NCI-H446 treated with DMSO at 0.1 percent for 48 hours (cell line): Measurements from ENCODE around the gene RABGAP1L.
A peak's percentile ranks its signal among the peaks of the same experiment; 100 is the strongest.
"Not testable (repeated sequence)": the region's sequence is repeated elsewhere in the genome, so short reads cannot be mapped to it uniquely, and the experiment has no call there.

Experiments used
- DNase-seq: peaks from one replicate; lab custom pipeline; 2025; lab: John Stamatoyannopoulos, UW

RABGAP1L gene

DNA sequence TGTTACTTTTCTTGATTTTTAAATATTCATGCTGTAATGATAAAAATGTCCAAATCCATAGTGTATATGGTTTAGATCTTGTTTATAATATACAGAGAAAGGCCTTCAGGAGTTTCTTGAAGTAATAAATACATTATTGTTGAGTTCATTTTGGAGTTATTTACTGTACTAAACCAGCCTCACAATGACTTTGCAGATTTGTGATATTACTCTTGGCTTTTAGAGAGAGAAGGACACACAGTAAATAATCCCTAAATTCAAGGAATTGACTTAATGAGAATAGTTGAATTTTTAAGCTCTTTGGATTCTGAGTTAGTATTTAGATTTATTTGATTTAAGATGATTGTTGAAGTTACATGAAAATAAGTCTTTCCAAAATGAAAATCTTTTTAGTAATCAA is 38.9 kb downstream of the RABGAP1L start:
- DNase-seq: no peak

DNA sequence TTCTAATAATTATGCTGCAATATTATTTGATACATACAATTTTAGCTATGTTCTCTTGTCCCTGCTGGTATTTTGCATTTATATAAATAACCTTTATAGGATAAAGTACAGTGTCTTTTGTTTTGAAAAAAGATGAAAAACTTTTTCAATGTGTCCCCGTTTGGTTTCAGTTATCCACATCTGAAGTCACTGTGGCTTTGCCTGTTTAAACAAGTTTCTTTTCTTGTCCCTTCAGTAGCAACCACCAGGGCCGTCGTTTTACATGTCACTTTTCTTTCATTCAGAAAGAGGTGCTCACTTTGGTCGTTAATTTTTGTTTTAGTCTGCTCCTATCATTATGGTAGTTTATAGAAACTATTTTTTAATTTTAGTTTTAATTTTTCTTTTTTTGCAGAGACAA is 41.4 kb downstream of the RABGAP1L start:
- DNase-seq: no peak

GRCh38 chr1:174204697-174205308 is 45.5 kb downstream of the RABGAP1L start:
- DNase-seq: no peak

DNA sequence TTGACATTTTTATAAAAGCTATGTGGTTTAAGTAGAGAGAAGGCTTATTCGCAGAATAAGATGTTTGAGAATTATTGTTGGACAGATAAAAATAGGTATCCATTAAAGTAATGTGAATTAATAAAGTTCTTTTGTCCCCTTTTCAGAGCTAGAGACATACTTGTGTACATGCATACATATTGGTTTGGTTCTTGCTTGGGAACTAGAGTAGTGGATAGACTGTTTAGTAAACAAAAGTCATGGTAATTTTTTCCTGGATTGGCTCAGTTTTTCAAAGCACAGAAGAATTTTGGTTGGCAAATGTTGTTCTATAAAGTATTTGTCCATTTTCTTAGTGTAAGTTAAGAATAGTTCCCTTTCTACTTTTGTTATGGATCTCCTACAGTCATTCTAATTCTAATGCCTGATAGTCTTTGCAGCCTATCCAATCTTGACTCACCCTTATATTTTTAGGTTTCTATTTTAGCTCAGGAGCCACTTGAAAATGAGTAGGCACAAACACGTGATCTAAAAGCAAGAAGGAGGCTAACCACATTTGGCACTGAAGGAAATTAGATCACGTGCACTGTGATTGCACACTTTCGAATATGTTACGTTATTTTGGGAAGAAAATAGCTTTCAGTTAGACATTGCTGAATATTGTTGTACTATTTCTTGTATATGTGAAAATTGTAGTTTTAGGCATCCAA is 47.0 kb downstream of the RABGAP1L start:
- DNase-seq: no peak

DNA sequence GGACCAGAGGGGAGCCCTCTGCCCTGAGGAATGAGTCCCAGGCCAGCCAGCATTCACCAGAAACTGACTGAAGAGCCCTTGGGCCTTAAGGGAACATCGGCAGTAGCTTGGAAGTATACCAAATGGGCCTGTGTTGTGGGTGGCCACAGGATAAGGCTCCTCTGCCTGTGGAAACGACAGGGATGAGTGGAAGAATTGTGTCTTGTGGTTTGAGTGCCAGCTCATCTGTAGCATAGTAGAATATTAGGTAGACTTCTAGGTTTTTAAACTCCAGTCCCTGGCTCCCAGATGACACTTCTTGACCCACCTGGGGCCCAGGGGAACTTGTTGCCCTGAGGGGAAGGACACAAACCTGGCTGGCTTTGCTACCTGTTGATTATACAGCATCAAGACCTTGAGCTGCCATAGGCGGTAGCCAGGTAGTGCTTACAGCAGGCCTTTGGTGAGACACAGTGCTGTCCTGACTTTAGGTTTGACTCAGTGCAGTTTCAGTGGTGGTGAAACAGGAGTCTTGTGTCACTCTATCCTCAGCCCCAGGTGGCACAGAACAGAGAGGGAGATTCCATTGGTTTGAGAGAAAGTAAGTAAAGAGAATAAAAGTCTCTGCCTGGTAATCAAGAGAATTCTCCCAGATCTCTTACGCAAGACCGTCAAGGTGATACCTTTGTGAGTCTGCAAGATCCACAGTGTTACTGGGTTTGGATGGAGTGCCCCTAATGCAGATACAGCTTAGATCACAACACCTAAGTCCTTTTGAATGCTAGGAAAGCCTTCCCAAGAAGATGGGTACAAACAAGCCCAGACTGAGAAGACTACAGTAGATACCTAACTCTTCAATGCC is 50.2 kb downstream of the RABGAP1L start:
- no peak for DNase-seq

- no peak for DNase-seq
Observed at GRCh38 chr1:174211486-174211885, 52.2 kb downstream of the RABGAP1L start.

- DNase-seq: no peak
Observed at GRCh38 chr1:174215766-174216165, 56.4 kb downstream of the RABGAP1L start.

DNA sequence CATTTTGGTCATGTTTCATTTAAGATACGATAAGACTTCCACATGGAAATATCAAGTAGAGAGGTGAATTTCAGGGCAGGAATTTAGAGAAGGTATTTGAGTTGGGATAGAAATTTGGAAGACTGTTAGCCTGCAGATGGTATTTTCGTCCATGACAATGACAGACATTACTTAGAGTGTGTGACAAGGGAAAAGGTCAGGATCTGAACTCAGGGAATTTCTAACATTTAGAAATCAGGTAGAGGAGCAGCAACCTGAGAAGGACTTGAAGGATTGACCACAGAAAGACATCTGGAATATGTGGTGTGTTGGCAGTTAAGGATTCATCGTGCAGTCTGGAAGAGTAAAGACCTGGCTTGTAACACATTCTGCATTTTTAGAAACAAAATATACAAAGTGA is 57.9 kb downstream of the RABGAP1L start:
- DNase-seq: no peak

- DNase-seq: peak; percentile 51
Observed at GRCh38 chr1:174217787-174218574, 58.7 kb downstream of the RABGAP1L start.

DNA sequence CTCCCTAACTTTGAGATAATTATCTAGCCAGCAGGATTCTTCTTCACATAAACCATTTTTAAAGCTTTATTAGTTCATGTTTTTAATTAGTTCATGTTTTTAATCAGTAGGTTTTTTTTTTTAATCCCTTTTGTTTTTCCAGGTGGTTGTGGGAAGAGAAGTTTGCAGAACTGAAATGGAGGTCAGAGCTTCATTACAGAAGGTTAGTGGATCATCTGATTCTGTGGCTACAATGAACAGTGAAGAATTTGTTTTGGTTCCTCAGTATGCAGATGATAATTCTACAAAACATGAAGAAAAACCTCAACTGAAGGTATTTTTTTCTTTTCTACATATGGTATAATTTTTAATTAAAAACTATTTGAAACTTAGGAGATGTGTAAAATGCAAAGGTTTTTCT is 59.7 kb downstream of the RABGAP1L start:
- no peak for DNase-seq

DNA sequence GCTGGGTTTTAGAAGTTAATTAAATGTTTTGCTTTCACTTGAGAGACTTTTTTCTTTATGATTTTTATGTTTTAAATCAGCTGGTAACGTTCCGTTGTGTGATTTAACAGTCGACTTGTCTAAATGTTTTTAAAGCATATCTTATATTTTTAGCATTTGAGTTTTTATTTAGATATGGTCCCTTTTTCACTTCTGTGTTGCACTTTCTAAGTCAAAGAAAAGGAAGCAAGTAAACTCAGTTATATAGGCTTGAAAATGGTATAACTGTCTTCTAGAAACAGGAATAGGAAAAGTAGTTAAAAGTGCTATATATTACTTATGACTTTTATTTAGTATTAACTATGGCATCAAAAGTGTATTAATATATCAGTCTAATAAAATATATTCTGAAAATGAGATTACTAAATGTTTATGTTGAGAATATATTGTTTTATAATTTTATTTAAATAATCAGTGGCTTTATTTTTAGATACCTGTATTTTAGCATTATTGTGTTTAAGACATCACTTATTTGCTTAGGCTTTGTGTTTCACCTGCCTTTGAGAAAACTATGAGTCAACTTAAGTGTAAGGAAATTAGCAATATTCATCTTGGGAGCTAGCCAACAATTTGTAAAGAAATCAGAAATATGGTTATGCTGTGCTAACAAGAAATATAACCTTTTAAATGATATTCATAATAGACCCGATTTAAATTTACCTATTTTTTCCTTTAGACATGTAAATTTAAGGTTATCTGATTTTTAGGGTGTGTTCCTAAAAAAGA is 60.5 kb downstream of the RABGAP1L start:
- DNase-seq: no peak

DNA sequence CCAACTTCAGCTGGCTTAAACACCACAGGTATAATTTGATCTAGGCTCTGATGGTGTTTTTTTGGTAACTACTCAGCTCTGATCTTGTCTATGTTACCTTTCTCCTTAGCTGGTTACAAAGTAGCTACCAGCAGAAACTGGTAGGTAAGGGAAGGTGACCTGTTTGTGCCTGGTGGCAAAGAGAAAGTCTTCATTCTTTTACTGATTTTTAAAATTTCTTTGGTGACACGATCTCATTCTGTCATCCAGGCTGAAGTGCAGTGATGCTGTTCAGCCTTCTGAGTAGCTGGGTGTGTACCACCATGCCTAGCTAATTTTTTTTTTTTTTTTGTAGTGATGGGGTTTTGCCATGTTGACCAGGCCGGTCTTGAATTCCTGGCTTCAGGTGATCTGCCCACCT is 62.4 kb downstream of the RABGAP1L start:
- no peak for DNase-seq

GRCh38 chr1:174222166-174222949 is 63.0 kb downstream of the RABGAP1L start:
- DNase-seq: no peak

- no peak for DNase-seq
Observed at GRCh38 chr1:174224641-174225040, 65.3 kb downstream of the RABGAP1L start.

GRCh38 chr1:174225499-174226204 is 66.3 kb downstream of the RABGAP1L start:
- DNase-seq: no peak

DNA sequence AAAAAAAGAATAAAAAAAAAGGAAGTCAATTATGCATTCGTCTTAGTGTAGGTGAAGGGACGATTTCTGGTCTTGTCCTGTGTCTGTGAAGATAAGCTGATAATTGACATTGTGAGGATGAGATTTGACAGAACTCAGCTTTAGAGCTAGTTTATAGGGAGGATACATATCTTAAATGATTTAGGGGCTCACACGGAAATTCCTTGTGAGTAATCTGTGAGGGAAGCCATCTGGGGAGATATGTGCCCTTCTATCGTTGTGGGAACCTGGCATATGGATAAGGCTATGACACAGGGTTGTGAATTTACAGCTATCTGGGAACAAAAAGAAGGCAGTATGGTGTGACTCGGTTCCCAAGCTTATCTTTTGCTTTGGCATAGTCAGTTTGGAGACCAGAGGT is 71.1 kb downstream of the RABGAP1L start:
- DNase-seq: no peak

GRCh38 chr1:174232761-174233160 is 73.4 kb downstream of the RABGAP1L start:
- no peak for DNase-seq

DNA sequence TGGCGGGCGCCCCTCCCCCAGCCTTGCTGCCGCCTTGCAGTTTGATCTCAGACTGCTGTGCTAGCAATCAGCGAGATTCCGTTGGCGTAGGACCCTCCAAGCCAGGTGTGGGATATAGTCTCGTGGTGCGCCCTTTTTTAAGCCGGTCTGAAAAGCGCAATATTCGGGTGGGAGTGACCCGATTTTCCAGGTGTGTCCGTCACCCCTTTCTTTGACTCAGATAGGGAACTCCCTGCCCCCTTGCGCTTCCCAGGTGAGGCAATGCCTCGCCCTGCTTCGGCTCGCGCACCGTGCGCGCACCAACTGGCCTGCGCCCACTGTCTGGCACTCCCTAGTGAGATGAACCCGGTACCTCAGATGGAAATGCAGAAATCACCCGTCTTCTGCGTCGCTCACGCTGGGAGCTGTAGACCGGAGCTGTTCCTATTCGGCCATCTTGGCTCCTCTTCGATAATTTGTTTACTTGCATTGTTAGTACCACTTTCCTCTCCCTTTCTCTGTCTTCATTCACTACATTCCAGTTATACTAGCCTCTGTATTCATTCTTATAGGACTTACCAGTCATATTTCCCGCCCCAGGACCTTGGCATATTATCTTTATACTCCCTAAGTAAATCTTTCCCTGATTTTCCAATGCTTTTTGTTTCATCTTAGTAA is 79.7 kb downstream of the RABGAP1L start:
- not testable (repeated sequence) for DNase-seq

DNA sequence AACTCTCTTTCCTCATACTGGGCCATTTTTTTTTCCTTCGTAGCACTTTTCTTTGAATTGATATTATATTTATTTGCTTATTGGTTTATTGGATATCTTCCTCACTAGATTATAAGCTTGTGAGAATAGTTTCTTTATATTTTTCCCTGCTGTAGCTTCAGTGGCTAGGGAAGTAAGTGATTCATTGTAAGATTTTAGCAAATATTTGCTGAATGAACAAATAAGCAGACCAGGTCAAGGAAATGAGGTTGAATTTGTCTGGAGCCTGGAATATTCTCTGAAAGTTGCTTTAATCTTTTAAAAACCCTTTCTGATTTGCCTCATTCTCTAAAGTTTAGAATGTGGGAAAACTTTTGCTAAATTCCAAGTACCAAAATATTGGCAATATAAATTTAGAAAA is 80.2 kb downstream of the RABGAP1L start:
- DNase-seq: no peak

GRCh38 chr1:174242856-174243255 is 83.5 kb downstream of the RABGAP1L start:
- DNase-seq: no peak
